Liver (tissue), 9 donors: ENCODE results near the gene KCNN3. TPM values are rescaled to one million over a fixed set of nuclear protein-coding genes. Genes with fewer than 3 reads are reported as not detected.

Source experiments
- DNase-seq: peaks from one replicate; pipeline ENCODE4 v3.0.0-alpha.2; 2017; ENCODE audit warnings: low spot score
- H3K27ac ChIP-seq, 2 donors: one replicate each; pipeline ENCODE4 v1.7.0; 2013; ENCODE audit warnings: inconsistent platforms in 2 of 2, low read length in 2 of 2, control low read depth in 1 of 2, low read depth in 1 of 2, mild to moderate bottlenecking in 1 of 2
- H3K27me3 ChIP-seq, 4 donors: one replicate each; pipeline versions ENCODE4 v1.6.1 to v1.7.0; 2013; ENCODE audit warnings: low read length in 3 of 4, inconsistent platforms in 1 of 4, mild to moderate bottlenecking in 1 of 4, moderate library complexity in 1 of 4; ENCODE audit not compliant: control insufficient read depth in 4 of 4, insufficient read depth in 4 of 4
- H3K36me3 ChIP-seq, 4 donors: one replicate each; pipeline versions ENCODE4 v1.6.1 to v1.7.0; 2013; ENCODE audit warnings: low read length in 3 of 4, mild to moderate bottlenecking in 3 of 4, low read depth in 1 of 4, moderate library complexity in 1 of 4; ENCODE audit not compliant: control insufficient read depth in 4 of 4, insufficient read depth in 3 of 4
- H3K4me1 ChIP-seq, 4 donors: one replicate each; pipeline versions ENCODE4 v1.6.1 to v1.7.0; 2013; ENCODE audit warnings: low read length in 3 of 4, mild to moderate bottlenecking in 3 of 4, moderate library complexity in 1 of 4; ENCODE audit not compliant: control insufficient read depth in 4 of 4, insufficient read depth in 4 of 4
- H3K4me3 ChIP-seq, 3 donors: one replicate each; pipeline versions ENCODE4 v1.6.1 to v1.7.0; 2013; ENCODE audit warnings: low read length in 3 of 3, control low read depth in 1 of 3, low read depth in 1 of 3, mild to moderate bottlenecking in 1 of 3
- H3K9ac ChIP-seq, 2 donors: one replicate each; pipeline ENCODE4 v1.7.0; 2013; ENCODE audit warnings: low read length in 2 of 2, mild to moderate bottlenecking in 2 of 2, moderate library complexity in 2 of 2, control low read depth in 1 of 2, low read depth in 1 of 2
- H3K9me3 ChIP-seq, 4 donors: one replicate each; pipeline versions ENCODE4 v1.6.1 to v1.7.0; 2013; ENCODE audit warnings: low read length in 3 of 4; ENCODE audit not compliant: control insufficient read depth in 4 of 4
- ATF3 ChIP-seq: IDR thresholded peaks from 2 replicates; pipeline ENCODE4 v1.6.1; 2016; ENCODE audit warnings: antibody characterized with exemption
- EGR1 ChIP-seq, 2 donors: IDR thresholded peaks; 2 replicates each; pipeline ENCODE4 v1.6.1; 2016 to 2018; ENCODE audit warnings: antibody characterized with exemption in 2 of 2, low read depth in 2 of 2
- FOXA1 ChIP-seq: IDR thresholded peaks from 2 replicates; pipeline ENCODE4 v1.6.1; 2016; ENCODE audit warnings: antibody characterized with exemption
- FOXA2 ChIP-seq: IDR thresholded peaks from 2 replicates; pipeline ENCODE4 v1.6.1; 2016; ENCODE audit warnings: antibody characterized with exemption
- GABPA ChIP-seq, 2 donors: IDR thresholded peaks in 1 of 2; conservative IDR thresholded peaks in 1 of 2; 2 replicates each; pipeline ENCODE4 v1.6.1; 2016; ENCODE audit warnings: antibody characterized with exemption in 2 of 2, mild to moderate bottlenecking in 1 of 2, moderate library complexity in 1 of 2
- HNF4A ChIP-seq, 2 donors: conservative IDR thresholded peaks; 2 replicates each; pipeline ENCODE4 v1.6.1; 2016; ENCODE audit warnings: antibody characterized with exemption in 2 of 2, mild to moderate bottlenecking in 2 of 2
- HNF4G ChIP-seq: IDR thresholded peaks from 2 replicates; pipeline ENCODE4 v1.6.1; 2016; ENCODE audit warnings: antibody characterized with exemption
- NR2F2 ChIP-seq: IDR thresholded peaks from 2 replicates; pipeline ENCODE4 v1.6.1; 2016; ENCODE audit warnings: antibody characterized with exemption
- RAD21 ChIP-seq, 2 donors: IDR thresholded peaks; 2 replicates each; pipeline ENCODE4 v1.6.1; 2016; ENCODE audit warnings: antibody characterized with exemption in 2 of 2, mild to moderate bottlenecking in 2 of 2
- REST ChIP-seq: IDR thresholded peaks from 2 replicates; pipeline ENCODE4 v1.6.1; 2016; ENCODE audit warnings: antibody characterized with exemption, mild to moderate bottlenecking
- SP1 ChIP-seq: IDR thresholded peaks from 2 replicates; pipeline ENCODE4 v1.6.1; 2018; ENCODE audit warnings: antibody characterized with exemption, mild to moderate bottlenecking
- TAF1 ChIP-seq: conservative IDR thresholded peaks from 2 replicates; pipeline ENCODE4 v1.6.1; 2016; ENCODE audit warnings: antibody characterized with exemption, mild to moderate bottlenecking
- ZBTB33 ChIP-seq: IDR thresholded peaks from 2 replicates; pipeline ENCODE4 v1.6.1; 2016; ENCODE audit warnings: antibody characterized with exemption
- WGBS: extraction: QIAGEN DNeasy Blood & Tissue Kit; methylation state at CpG from one replicate; pipeline ENCODE4 v1.1.7; 2013; 5-methylcytosine and 5-hydroxymethylcytosine counted together
- polyA plus RNA-seq, 2 donors: library from polyadenylated mRNA; stranded (reverse) in 1 of 2; unstranded in 1 of 2; fragments of 200-250 nt in 1 of 2; fragments of >200 nt in 1 of 2; fragmentation: Nextera tagmentation in 1 of 2; extraction: Ambion mirVana in 1 of 2; gene quantifications; one replicate each; pipeline versions ENCODE4 v1.2.1 to v1.2.3, GENCODE V29; 2013 to 2015
- total RNA-seq, 2 donors: library from RNA; depleted of rRNA; stranded (reverse); fragments of >200 nt; gene quantifications; one replicate each; pipeline ENCODE4 v1.2.3, GENCODE V29; 2014
- TF ChIP-seq, protein P1 (sequence below): IDR thresholded peaks from 2 replicates; pipeline ENCODE4 v1.6.1; 2016; ENCODE audit warnings: antibody characterized with exemption
- TF ChIP-seq, protein P2 (sequence below): fragments of 150-350 bp; IDR thresholded peaks from 2 replicates; pipeline ENCODE4 v1.5.1; 2017; ENCODE audit warnings: improper control_type of control experiment, low read depth, low read length; ENCODE audit not compliant: missing input control
- donor health status: healthy.
- donor health status: healthy.
- donor health status: healthy.
- donor health status: healthy.
- donor health status: healthy.

KCNN3 gene
- total and polyA plus RNA-seq, 4 donors, result 0.09 to 0.68 (median 0.15) TPM

DNA sequence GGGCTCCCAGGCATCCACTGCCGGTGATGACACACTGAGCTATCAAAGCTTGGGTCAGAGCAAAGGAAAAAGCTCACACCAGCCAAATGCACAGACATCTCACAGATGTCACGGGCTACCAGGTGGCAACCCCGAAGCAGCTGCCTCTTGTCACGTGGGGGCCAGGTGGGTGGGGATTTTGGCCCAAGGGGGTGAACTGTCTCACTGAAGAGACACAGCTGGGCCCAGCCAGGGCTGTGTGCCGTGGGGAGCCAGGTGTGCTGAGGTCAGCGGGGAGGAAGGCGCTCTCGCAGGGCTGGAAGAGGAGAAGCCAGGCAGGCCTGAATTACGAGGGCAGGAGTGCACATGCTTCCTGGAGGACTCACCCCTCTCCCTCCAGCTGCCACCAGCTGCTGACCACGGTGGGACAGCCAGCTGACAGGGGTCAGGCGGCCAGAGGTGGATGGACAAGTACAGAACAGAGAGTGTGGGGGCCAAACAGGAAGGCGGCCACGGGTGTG lies 32.4 kb downstream of the KCNN3 start:
- H3K4me3 ChIP-seq, result no peak overlapping the region
- no peak overlapping the region for H3K9ac ChIP-seq
- H3K36me3 ChIP-seq, result no peaks in the 10 kb centered on the region
- DNase-seq, result no peak
- H3K27me3 ChIP-seq, result no peaks in the 10 kb centered on the region
- H3K9me3 ChIP-seq, result no peaks in the 10 kb centered on the region
- no peak overlapping the region for H3K27ac ChIP-seq
- WGBS, result 77% methylated on average over 13 of the region's 13 CpGs
- TF ChIP-seq FOXA2 (no peak), HNF4G (no peak), EGR1 (IDR thresholded peaks at IDR 0.05; ENCODE audit: low read depth in 2 of 2) (no peak), SP1 (no peak), FOXA1 (no peak), HNF4A (conservative IDR thresholded peaks at IDR 0.05) (no peak), NR2F2 (no peak), REST (no peak), RAD21 (IDR thresholded peaks at IDR 0.05) (no peak)
- TF ChIP-seq, protein P1, sequence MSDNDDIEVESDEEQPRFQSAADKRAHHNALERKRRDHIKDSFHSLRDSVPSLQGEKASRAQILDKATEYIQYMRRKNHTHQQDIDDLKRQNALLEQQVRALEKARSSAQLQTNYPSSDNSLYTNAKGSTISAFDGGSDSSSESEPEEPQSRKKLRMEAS, result no peak
- TF ChIP-seq, protein P2, sequence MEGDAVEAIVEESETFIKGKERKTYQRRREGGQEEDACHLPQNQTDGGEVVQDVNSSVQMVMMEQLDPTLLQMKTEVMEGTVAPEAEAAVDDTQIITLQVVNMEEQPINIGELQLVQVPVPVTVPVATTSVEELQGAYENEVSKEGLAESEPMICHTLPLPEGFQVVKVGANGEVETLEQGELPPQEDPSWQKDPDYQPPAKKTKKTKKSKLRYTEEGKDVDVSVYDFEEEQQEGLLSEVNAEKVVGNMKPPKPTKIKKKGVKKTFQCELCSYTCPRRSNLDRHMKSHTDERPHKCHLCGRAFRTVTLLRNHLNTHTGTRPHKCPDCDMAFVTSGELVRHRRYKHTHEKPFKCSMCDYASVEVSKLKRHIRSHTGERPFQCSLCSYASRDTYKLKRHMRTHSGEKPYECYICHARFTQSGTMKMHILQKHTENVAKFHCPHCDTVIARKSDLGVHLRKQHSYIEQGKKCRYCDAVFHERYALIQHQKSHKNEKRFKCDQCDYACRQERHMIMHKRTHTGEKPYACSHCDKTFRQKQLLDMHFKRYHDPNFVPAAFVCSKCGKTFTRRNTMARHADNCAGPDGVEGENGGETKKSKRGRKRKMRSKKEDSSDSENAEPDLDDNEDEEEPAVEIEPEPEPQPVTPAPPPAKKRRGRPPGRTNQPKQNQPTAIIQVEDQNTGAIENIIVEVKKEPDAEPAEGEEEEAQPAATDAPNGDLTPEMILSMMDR, result no peak
- no peaks in the 10 kb centered on the region for H3K4me1 ChIP-seq

DNA sequence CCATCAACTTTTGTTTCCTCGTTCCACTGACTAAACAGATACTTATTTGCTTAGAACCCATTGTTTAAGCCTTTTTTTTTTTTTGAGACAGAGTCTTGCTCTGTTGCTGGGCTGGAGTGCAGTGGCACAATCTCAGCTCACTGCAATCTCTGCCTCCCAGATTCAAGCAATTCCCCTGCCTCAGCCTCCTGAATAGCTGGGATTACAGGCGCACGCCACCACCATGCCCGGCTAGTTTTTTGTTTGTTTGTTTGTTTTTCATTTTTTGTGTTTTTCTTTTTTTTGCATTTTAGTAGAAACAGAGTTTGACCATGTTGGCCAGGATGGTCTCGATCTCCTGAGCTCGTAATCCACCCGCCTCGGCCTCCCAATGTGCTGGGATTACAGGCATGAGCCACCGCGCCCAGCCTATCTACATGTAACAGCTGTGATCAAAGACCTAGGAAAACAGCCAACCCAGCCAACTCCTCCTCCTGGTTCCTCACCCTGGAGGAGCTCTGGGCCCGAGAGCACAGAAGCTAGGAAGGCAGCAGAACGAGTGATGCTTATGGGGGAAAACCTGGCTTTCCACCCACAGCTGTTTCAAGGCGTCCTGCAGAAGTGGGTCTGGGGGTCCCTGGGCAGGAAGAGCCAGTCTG lies 32.9 kb downstream of the KCNN3 start:
- TF ChIP-seq HNF4G, result no peak
- TF ChIP-seq SP1, result no peak
- TF ChIP-seq EGR1 (IDR thresholded peaks at IDR 0.05; ENCODE audit: low read depth in 2 of 2), result no peak
- TF ChIP-seq, protein P1, result no peak
- TF ChIP-seq, protein P2, result no peak
- no peak for TF ChIP-seq RAD21 (IDR thresholded peaks at IDR 0.05)
- TF ChIP-seq GABPA (IDR thresholded peaks at IDR 0.05 in 1 of 2, conservative IDR thresholded peaks at IDR 0.05 in 1 of 2), result no peak
- TF ChIP-seq NR2F2, result no peak
- TF ChIP-seq TAF1, result no peak
- TF ChIP-seq ATF3, result no peak
- TF ChIP-seq ZBTB33, result no peak
- no peak for TF ChIP-seq FOXA2
- Histone ChIP-seq H3K36me3 (no peaks in the 10 kb centered on the region), H3K27me3 (no peaks in the 10 kb centered on the region), H3K27ac (no peak overlapping the region), H3K4me3 (no peak overlapping the region), H3K9me3 (no peaks in the 10 kb centered on the region), H3K4me1 (no peaks in the 10 kb centered on the region), H3K9ac (no peak overlapping the region)
- 78% methylated on average over 13 of the region's 13 CpGs for WGBS
- no peak for DNase-seq
